H4 (cell line): ENCODE results near the gene ASXL2. TPM values are rescaled to one million over a fixed set of nuclear protein-coding genes. Genes with fewer than 3 reads are reported as not detected.
A peak's percentile ranks its signal among the peaks of the same experiment; 100 is the strongest.
"Not testable (repeated sequence)": the region's sequence is repeated elsewhere in the genome, so short reads cannot be mapped to it uniquely, and the experiment has no call there.

Experiments used
- DNase-seq: peaks from one replicate; pipeline ENCODE4 v3.0.0-alpha.2; 2015; ENCODE audit warnings: low spot score
- total RNA-seq: library from RNA; depleted of rRNA; stranded (reverse); fragments of >200 nt; shearing (Covaris generic); gene quantifications from 2 replicates; pipeline ENCODE4 v1.2.3, GENCODE V29; 2014; rRNA removed

The ASXL2 gene
- 4.4 TPM in 2 replicates for total RNA-seq

DNA sequence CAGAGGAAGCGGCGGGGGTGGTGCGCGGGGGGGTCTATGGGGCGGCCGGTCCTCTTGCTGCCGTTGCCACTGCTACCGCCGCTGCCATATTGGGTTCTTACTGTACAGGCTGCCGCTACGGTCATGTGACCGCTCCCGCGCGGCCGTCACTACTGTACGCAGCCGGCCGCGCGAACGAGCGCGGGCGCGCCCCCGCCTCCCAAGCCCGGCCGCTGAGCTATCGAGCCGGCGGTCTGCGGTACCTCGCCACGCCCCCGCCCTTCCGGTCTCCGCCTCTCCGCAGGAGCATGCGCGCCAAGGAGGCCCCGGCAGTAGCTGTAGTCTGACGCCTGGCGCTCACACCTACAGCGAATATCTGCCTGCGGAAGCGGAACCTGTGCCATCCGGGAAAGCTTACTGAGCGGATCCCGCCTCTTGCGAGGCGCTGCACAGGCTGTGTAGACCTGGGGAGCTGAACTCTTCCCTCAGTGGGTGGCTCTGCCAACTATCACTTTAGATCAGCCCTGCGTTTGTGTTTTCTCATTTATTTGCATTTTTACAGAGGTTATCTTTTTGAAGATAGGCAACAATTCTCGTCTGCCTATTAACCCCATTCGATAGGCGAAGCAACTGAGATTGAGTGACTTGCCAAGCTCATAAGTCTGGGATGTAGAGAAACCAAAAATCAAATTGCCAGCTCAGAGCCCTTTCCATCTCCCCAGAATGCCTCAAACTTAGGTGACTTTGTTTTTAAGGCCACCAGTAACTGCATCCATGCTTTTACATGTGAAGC is at the start of gene ASXL2:
Gene ASXL2, minus strand, starts transcription at position 127 of the 772 bp plus-strand sequence. CDS start 265 bp downstream, outside the sequence.
- peak; percentile 92 for DNase-seq

GRCh38 chr2:25926984-25927756 is 48.9 kb upstream of the ASXL2 start:
- no peak for DNase-seq

GRCh38 chr2:25922501-25922900 is 44.2 kb upstream of the ASXL2 start:
- no peak for DNase-seq

GRCh38 chr2:25920786-25921415 is 42.6 kb upstream of the ASXL2 start:
- DNase-seq = no peak

DNA sequence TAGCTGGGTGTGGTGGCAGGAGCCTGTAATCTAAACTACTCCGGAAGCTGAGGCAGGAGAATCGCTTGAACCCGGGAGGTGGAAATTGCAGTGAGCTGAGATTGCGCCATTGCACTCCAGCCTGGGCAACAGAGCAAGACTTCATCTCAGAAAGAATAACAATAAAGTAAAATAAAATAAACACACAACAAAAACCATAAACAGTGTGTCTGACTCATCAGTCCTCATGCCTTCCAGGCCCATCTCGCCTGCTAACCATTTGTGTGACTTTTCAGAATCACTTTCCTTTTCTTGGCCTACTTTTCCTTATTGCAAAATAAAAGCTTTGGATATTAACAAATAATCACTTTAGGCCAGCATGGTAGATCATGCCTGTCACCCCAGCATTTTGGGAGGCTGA is 42.0 kb upstream of the ASXL2 start:
- peak; percentile 79 for DNase-seq

GRCh38 chr2:25917832-25918231 is 39.5 kb upstream of the ASXL2 start:
- no peak for DNase-seq

DNA sequence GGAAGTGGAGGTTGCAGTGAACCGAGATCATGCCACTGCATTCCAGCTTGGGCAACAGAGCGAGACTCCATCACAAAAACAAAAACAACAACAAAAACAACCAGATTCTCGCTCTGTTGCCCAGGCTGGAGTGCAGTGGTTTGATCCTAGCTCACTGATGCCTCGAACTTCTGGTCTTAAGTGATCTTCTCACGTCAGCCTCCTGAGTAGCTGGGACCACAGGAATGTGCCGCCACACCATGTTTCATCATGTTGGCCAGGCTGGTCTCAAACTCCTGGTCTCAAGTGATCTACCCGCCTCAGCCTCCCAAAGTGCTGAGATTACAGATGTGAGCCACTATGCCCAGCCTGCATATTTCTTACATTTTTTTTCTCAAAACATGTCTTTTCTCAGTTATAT is 39.1 kb upstream of the ASXL2 start:
- peak; percentile 67 for DNase-seq

DNA sequence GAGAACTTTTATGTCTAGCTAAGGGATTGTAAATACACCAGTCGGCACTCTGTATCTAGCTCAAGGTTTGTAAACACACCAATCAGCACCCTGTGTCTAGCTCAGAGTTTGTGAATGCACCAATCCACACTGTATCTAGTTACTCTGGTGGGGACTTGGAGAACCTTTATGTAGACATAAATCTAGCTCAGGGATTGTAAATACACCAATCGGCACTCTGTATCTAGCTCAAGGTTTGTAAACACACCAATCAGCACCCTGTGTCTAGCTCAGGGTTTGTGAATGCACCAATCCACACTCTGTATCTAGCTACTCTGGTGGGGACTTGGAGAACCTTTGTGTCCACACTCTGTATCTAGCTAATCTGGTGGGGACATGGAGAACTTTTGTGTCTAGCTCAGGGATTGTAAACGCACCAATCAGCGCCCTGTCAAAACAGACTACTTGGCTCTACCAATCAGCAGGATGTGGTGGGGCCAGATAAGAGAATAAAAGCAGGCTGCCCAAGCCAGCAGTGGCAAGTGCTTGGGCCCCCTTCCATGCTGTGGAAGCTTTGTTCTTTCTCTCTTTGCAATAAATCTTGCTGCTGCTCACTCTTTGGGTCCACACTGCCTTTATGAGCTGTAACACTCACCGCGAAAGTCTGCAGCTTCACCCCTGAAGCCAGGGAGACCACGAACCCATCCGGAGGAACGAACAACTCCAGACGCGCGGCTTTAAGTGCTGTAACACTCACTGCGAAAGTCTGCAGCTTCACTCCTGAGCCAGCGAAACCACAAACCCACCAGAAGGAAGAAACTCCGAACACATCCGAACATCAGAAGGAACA is 37.9 kb upstream of the ASXL2 start:
- DNase-seq = not testable (repeated sequence)

GRCh38 chr2:25915411-25915810 is 37.1 kb upstream of the ASXL2 start:
- not testable (repeated sequence) for DNase-seq

DNA sequence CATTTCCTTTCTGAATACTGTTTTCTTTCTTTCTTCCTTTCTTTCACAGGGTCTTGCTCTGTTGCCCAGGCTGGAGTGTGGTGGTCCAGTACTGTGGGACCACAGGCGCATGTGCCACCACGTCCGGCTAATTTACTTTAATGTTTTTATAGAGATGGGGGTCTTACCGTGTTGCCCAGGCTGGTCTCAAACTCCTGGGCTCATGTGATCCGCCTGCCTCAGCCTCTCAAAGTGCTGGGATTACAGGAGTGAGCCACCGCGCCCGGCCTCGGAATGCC is 35.3 kb upstream of the ASXL2 start:
- not testable (repeated sequence) for DNase-seq

- DNase-seq = no peak
Observed at GRCh38 chr2:25912851-25913695, 34.8 kb upstream of the ASXL2 start.

GRCh38 chr2:25909574-25909973 is 31.3 kb upstream of the ASXL2 start:
- not testable (repeated sequence) for DNase-seq

GRCh38 chr2:25905126-25905525 is 26.8 kb upstream of the ASXL2 start:
- no peak for DNase-seq

DNA sequence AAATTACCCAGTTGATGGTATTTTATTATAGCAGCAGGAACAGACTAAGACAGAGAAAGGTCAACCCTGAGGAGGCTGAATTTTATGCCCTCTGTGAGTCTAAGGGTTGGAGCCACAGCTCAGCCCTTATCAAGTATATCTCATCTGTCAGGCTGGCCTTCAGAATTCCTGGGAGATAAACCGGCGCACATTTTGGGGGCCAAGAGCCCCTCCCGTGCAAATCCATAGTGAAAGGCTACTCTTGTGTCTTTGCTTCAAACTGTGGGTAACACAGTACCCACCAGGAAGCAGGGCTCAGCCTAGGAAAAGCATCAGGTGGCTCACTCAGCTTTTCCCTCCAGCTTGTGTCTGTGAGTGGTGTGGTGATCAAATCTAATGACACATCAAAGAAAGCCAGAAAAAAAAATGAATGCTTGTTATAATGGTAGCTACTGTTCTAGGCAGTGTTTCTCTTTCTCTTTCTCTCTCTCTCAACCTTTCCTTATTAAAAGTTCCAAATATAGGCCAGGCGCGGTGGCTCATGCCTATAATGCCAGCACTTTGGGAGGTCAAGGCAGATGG is 25.0 kb upstream of the ASXL2 start:
- no peak for DNase-seq

GRCh38 chr2:25899404-25899970 is 21.2 kb upstream of the ASXL2 start:
- no peak for DNase-seq

DNA sequence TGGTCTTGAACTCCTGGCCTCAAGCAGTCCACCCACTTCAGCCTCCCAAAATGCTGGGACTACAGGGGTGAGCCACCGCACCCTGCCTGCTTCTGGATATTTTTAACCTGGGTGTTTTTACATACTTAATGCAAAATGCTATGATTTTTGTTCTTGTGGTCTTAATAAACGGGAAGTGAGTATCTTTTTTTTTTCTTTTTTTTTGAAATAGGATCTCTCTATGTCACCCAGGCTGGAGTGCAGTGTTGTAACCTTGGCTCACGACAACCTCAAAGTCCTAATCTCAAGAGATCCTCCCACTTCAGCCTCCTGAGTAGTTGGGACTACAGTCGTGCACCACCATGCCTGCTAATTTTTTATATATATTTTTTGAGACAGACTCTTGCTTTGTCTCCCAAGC is 19.2 kb upstream of the ASXL2 start:
- no peak for DNase-seq

DNA sequence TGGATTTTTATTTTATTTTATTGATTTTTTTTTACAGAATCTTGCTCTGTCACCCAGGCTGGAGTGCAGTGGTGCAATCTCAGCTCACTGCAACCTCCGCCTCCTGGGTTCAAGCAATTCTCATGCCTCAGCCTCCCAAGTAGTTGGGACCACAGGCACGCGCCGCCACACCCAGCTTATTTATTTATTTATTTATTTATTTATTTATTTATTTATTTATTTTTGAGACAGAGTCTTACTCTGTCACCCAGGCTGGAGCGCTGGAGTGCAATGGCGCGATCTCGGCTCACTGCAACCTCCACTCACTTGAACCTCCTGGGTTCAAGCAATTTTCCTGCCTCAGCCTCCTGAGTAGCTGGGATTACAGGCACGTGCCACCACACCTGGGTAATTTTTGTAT is 18.0 kb upstream of the ASXL2 start:
- DNase-seq = not testable (repeated sequence)

- no peak for DNase-seq
Observed at GRCh38 chr2:25895610-25896009, 17.3 kb upstream of the ASXL2 start.

DNA sequence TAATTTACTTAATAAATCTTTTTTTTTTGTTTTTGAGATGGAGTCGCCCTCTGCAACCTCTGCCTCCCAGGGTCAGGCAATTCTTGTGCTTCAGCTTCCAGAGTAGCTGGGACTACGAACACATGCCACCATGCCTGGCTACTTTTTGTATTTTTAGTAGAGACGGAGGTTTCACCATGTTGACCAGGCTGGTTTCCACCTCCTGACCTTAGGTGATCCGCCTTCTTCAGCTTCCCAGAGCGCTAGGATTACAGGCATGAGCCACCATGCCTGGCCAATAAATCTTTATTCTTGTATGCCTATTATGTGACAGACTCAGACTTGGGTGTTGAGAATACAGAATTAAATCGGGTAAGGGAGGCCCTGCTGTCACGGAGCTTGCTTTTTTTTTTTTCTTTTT is 16.7 kb upstream of the ASXL2 start:
- no peak for DNase-seq

- DNase-seq = no peak
Observed at GRCh38 chr2:25894135-25894830, 16.0 kb upstream of the ASXL2 start.
